ENCODE measurements around the gene SARM1.
A peak's percentile ranks its signal among the peaks of the same experiment; 100 is the strongest.
"Not testable (repeated sequence)": the region's sequence is repeated elsewhere in the genome, so short reads cannot be mapped to it uniquely, and the experiment has no call there.

SARM1 gene

DNA sequence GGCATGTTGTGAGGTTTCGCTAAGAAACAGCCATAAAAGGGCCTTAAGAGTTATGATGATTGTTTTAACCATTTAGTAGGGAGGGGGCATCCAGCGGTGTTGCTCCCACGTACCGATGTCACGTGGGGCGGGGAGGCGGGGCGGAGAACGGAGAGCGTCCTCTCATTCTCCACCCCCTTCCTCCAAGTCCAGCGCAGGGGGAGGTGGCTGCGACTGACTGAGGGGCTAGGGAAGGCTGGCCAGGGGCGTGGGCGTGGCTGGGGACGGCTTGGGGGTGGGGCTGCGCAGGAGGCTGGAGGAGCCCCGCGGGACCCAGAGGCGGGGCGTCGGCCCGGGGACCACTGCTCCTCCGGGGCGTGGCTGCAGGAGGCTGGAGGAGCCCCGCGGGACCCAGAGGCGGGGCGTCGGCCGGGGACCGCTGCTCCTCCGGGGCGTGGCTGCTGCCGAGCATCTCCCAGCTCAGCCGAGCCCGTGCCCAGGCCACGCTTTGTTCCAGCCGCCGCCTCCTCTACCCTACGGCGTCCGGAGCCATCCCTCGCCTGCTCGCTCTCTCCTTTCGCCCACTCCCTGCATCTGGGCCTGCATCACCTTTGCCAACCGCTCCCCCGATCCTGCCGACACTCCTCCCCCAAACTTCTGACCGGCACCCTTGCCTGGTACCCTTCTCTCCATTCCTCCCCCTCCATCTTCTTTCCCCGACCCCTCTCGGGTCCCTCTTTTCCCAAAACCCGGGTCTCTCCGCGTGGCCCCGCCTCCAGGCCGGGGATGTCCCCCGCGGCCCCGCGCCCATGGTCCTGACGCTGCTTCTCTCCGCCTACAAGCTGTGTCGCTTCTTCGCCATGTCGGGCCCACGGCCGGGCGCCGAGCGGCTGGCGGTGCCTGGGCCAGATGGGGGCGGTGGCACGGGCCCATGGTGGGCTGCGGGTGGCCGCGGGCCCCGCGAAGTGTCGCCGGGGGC, at the start of gene SARM1:
SARM1 (plus strand) TSS at position 450 of the 958 bp plus-strand sequence; CDS start at position 789, 339 bp downstream.
- peak; percentile 95 for DNase-seq

DNA sequence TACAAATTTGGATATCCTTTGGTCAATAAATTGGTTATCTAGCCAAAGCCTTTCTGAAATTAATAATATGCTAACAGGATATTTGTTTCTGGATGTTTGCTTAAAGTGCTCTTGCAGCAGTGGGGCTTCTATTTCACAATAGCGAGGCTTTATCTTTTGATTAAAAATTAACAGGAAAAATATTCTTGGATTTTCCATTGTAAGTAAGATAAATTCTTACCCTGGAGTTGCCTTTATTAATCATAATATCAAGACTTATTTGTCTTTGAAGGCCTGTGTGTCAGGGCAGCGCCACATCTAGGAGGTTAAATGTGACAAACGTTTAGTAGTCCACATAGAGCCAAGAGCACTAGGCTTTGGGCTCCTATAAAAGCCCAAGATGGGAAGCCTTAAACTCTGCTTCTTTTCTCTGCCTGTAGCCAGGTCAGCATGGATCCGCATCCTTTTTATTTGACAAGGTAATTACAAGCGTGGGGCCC, 47.2 kb upstream of the SARM1 start:
- no peak for DNase-seq

DNA sequence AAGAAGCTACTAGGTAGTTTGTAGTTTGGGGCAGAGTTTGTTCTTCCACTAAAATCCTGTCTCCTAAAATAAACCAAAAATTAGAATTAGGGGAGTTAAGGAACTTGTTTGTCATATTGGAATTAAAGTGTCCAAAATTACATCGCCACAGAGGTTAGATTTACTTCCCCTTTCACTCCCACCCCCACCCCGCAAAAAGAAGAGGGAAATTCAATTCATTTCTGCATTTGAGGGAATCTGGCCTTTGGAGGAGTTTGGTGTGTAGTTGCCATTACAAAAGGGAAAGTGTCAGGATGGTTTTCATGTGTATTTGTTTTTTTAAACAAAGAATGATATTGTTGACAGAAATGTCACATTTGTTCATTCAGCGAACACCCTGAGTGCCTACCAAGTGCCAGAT, 46.7 kb upstream of the SARM1 start:
- no peak for DNase-seq

DNA sequence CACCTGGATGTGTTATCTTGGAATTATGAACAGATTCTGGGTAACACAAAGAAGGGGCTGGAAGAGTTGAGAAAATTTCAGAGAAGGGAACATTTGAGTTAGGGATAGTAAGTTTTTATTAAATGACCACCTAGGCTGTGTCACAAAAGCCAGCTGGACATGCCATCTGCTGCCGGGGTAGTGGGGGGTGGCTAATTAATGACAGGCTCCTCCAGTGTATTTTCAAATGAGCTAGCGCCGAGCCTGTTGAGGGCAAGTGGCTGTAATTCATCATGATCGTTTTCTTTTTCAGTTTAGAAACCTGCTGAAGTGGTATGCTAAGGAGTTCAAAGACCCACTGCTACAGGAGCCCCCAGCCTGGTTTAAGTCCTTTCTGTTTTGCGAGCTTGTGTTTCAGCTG, 46.3 kb upstream of the SARM1 start:
- DNase-seq: no peak

DNA sequence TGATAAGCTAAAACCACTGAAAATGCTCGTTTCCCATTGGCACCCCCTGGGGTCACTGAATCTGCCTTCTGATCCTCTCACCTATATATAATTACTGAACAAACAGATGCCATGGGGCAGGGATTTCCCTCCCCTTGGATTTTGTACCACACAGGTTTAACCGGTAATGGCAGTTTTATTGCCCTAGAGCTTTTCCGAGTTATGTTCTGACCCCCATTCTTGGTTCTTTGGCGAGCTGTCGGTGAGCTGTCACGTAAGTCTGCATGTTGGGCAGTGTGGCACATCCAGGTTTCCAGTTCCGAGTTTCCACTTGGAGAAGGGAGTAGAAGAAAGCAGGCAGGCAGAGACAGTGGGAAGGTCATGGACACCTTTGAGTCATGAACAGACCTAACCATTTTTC, 45.4 kb upstream of the SARM1 start:
- DNase-seq: no peak

DNA sequence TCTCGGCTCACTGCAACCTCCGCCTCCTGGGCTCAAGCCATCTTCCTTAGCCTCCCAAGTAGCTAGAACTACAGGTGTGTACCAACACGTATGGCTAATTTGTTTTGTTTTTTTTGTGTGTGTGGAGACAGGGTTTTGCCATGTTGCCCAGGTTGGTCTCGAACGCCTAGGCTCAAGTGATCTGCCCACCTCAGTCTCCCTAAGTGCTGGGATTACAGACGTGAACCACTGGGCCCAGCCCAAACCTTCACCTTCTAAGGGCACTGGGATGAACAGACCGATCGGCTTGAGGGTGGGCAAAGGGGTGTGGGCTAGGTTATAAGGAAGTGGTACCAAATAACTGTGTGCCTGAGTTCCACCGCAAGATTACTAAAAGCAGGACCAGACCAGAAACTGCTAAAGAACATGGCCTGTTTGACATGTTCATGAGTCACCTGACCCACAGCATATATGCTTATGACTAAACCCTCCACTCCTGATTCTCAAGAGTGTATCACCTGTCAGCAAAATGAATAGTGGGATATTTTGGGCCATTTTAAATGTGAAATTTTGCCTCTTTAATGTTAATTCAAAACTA, 44.4 kb upstream of the SARM1 start:
- peak; percentile 87 for DNase-seq

DNA sequence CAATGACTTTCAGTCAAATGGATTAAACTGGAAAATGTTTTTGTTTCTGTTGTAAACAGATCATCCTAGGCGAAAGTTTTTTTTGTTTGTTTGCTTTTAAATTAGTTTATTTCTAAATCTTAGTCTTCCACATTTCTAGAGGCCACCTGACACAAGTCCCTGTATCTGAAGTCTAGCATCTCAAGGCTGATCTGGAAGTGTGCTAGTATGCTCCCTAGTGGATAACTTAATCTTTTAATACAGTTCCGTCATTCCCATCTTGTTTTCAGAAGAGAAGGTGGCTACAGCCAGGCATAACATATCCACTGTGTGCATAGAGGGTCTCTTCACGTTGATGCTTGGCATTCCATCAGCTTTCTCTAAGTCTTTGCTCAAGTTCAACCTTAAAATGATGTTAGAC, 43.8 kb upstream of the SARM1 start:
- no peak for DNase-seq

DNA sequence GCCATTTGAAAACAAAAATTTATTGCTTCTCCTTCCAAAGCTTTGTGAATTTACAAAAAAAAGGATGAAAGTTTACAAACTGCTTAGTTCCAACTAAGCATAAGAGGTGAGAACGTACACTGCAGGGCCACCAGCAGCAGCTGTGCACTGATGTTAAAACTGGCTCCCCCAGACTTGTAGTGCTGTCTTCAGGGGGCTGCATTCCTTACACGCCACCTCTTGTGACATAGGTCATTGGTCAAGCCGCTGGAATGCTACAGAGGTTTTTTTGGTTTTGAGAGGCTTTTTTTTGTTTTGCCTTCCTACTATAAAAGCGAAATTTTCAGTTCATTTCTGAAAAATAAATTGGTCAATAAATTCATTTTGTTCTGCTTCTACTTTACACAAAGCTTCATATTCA, 43.2 kb upstream of the SARM1 start:
- no peak for DNase-seq

DNA sequence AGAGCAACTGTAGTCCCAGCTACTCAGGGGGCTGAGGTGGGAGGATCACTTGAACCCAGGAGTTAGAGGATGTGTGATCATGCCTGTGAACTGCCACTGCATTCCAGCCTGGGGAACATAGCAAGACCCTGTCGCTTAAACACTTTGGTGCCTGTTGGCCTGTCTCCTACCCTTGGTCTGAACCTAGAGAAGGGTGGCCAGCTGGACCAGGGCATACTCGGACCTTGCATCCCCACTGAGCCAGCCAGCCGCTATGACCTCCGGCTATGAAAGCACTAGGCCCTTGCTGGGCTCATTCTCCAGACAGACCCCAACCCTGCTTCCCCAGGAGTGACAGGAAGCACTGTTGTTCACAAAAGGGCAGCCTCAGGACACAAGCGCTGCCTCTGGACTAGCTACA, 40.8 kb upstream of the SARM1 start:
- DNase-seq: no peak

DNA sequence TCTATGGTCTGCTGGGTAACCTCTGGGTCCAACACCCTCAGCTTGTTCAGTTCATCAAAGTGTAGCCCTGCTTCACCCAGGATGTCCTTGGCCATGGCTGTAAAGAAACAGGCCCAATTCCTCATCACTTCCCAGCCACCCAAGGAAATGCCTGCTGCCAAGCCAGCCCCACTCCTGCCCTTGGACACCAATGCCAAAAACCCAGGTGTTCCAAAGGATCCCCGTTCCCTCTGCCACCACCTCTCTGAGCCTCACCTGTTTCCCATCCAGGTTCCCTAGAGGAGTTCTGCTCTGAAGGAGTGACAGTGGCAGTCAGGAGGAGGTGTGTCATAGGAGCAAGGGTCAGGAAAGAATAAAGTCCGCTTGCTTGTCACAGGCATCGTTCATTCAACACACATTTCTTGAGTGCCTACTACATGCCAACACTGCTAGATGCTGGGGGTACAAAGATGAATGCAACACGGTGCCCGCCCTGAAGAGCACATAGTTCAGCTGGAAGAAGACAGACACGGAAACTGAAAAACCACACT, 39.5 kb upstream of the SARM1 start:
- no peak for DNase-seq

DNA sequence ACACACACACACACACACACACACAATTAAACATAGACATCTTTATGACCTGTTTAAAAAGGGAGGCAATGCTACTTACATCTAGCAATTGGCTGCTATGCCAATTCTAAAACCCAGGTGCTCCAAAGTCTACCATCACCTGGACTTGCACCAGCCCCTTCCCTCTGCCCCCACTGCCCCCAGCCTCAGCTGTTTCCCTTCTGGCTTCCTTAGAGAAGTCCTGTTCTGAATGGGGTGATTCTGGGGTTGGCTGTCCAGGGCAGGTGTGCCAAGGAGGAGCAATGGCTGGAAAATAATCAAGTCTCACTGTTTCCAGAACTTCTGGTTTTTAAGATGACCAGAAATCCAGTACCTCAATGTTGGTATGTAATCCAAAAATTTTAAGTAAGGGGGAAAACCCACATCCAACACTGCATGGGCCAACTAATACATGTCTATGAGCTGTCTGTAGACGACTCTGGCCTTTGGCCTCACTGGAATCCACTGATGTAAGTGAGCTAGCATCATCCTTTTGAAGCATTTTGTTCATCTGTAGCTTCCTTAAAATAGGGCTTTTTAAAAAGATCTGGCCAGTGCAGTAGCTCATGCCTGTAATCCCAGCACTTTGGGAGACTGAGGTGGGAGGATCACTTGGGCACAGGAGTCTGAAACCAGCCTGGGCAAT, 38.3 kb upstream of the SARM1 start:
- no peak for DNase-seq

DNA sequence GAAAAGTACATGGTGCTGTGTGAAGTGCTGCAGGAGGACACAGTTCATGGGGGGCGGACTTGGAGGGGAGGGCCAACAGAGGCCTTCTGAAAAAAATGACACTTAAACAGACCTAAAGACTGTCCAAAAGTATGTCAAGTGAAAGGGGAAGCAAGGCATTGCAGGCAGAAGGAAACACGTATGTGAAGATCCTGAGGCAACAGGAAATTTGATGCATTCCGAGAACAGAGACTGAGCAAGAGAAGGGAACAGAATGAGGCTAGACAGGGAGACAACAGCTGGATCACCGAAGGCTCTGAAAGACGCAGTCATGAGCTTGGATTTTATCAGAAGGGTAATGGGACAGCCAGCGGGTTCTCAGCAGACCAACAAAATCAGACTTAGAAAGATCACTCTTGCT, 37.3 kb upstream of the SARM1 start:
- no peak for DNase-seq

DNA sequence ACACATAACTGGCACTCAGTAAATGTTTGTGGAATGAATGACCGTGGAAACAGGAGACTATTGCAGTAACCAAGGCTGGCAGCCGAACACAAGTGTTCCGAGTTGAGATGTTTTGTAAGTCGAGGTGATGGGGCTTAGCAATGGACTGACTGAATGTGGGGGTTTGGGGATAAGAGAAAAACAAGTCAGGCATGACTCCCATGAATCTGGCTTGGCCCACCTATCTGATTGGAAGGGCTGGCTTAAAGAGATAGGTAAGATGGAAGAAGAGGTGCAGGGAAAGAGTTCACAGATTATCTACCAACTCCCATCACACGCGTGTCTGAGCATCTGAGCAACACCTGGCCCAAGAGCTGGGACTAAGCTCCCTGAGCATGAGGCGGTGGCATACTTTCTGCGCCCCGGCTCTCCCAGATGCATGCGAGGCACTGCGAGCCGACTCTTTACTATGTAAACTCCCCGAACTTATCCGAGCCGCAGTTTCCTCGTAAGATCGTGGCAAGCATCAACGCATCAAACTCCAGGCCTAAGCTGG, 36.8 kb upstream of the SARM1 start:
- no peak for DNase-seq

DNA sequence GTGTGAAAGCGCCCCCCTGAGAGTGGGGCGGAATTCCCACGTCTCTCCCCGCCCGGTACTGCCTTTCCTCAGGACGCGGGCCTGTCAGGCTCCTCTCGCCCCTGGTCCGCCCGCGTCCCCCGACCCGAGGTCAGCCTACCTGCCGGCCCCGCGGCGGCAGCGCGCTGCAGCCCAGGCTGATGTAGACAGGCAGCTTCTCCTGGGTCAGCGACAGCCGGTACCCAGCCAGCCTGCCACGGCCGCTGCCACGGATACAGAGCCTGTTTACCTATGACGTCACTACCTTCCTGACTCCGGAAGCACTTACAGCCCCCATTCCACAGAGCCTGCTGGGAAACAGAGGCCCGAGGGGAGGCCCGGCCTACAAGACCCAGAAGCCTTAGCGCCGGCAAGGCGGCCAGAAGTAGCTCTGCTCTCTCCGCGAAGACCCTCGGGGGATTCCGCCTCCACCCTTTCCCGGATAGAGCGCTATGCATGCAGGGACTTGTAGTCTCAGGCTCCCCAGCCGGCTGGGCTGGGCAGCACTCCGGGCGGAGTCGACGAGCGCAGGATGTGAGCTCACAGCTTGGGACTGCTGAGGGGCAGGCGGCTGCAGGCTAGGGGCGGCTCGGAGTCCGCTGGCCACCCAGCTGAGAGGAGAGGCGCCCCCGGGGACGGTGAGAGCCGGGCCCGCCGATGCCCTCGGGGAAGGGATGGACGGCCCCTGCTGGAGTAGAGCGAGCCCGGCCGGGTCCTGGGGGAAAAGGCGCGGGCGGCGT, 36.1 kb upstream of the SARM1 start, which contains the start of the genes IFT20 and TNFAIP1:
IFT20 (minus strand) TSS at position 272 of the 758 bp plus-strand sequence. CDS start 3,487 bp downstream, outside the sequence.
TNFAIP1 (plus strand) TSS at position 561 of the 758 bp plus-strand sequence. CDS start 3,761 bp downstream, outside the sequence.
- peak; percentile 99 for DNase-seq

DNA sequence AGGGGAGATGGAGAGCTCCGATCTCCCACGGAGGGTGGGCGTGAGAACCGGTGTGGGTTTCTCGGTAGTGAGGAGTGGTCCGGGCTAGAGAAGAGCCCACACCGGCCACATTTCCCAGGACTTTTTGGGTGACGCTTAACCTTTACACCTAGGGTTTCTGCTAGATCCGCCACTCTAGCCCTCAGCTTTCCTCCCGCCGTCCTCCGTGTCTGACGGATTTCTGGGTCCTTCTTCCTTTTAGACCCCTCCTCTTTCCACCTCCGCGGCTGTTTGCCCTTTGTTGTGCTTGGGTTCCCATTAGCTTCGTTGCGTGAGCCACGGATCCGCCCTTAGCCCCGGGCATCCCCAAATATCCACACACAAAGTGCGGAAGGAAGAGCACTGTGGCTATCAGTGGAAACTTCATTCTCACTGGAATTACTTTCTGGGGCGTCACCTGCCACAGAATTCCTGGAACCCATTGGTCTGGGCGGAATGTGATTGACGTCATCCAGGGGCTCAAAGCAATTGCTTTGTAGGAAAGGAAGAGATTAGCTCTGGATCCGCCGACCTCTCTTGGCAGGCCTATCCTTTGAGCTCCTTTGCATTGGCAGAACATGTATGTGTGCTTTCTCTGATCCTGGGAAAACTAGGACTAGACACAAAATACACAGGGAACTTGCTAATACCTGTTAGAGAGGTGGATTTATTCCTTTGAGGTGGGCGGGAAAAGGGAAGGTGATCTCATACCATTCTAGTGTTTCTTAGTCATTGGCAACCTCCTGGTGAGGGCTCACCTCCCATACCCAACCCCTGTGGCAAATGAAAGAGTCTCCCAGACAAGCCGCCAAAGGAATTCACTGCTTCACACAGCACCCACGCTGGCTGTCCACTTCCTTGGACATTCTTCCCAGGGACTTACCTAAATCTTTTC, 35.3 kb upstream of the SARM1 start:
- no peak for DNase-seq

DNA sequence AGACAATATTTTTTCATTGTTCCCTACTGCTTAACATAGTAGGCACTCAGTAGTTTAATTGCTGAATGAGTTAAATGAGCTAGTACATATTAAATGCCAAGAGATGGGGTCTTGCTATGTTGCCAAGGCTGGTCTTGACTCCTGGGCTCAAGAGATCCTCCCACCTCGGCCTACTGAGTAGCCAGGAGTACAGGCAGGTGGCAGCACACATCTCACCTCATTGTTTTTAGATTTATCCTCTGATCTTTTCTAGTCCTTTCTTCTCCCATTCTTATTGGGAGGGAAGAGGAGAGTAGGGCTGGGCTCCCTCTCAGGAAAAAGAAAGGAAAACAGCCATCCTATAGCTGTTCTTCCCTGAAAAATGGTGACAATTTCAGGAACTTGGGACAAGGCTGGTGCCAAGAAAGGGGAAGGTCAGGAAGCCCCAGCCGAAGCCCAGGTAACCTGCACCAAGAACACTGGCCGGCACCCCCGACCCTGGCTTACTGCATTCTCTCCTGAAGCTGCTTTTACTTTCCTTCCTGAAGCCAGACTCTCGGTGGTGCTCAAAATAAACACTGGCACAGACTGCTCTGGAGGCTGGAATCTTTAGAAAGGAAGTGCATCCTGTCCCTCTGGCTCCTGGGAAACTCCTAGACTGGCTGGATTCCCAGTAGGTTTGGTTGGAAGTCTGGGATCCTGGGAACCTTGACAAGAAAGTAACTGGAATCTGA, 33.3 kb upstream of the SARM1 start:
- no peak for DNase-seq

DNA sequence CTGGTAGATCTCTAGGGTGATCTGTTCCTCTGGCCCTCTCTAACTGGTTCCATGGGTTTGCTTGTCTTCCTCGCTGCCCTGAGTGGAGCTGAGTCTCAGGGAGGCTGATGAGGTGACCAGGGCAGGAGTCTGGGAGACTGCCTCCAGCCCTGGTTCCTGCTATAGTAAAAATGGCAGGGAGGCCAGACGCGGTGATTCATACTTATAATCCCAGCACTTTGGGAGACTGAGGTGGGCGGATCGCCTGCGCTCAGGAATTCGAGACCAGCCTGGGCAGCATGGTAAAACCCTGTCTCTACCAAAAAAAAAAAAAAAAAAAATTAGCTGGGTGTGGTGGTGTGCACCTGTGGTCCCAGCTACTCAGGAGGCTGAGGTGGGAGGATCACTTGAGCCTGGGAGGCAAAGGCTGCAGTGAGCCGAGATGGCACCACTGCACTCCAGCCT, 32.7 kb upstream of the SARM1 start:
- DNase-seq: not testable (repeated sequence)

DNA sequence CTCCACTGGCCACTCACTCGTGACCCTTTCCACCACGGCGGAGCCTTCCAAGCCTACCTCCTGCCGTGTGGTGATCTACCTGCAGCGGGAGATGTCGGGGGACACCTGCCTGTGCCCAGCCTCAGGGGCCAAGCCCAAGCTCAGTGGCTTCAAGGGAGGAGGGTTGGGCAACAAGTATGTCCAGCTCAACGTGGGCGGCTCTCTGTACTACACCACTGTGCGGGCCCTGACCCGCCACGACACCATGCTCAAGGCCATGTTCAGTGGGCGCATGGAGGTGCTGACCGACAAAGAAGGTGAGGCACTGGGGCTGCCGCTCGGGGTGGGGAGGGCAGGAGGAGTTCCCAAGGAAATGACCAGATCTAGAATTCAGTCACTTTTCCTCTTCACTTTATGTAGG, 32.1 kb upstream of the SARM1 start:
- no peak for DNase-seq

DNA sequence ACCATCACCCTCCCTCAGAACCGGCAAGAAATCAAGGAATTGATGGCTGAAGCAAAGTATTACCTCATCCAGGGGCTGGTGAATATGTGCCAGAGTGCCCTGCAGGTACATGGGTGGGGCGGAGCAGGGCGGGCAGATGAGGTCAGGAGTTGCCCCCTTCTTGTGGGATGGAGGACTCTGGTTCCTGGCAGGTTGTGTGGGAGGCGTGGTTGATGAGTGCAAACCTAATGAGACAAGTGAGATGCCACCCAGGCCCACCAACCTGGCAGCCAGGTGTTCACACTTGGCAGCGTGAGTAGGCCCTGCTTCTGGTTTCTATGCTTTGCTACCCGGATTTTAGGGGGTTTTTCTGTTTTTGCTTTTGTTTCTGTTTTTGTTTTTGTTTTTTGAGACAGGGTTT, 31.1 kb upstream of the SARM1 start:
- no peak for DNase-seq

DNA sequence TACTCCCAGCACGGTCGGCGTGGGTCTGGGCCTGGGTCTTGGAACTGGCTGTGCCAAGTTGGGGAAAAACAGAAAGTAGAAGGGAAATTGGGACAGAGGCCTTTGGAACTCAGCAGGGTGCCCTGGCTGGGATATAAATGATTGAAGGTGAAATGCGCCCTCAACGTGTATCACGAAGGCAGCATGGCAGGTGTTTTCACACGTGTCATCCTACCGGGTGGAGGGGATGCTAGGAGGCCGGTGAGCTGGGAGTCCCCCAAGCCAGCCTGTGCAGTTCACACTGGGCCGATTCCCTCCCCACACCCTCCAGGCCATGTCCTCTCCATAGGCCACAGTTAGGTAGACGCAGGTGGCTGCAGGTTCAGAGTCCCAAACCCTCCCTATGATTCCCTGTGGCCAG, 30.0 kb upstream of the SARM1 start:
- no peak for DNase-seq
